OCI-LY1 (cell line): ENCODE measurements around the gene CBLN1.

ENCODE experiments used
- H2AFZ ChIP-seq: fragments of 200-600 bp; sonication (generic), shearing (Covaris generic); 2 replicates; pipeline ENCODE4 v1.6.0; 2014; ENCODE audit warnings: antibody characterized with exemption, mild to moderate bottlenecking, low read length
- H3F3A ChIP-seq: fragments of 200-600 bp; sonication (generic), shearing (Covaris generic); 2 replicates; pipeline ENCODE4 v1.6.0; 2014; ENCODE audit warnings: mild to moderate bottlenecking, antibody characterized with exemption, low read length, moderate library complexity; ENCODE audit not compliant: insufficient read depth
- H3K27ac ChIP-seq: fragments of 200-600 bp; sonication (generic); 2 replicates; pipeline ENCODE4 v1.5.1; 2014; ENCODE audit warnings: low read length, mixed run types, mild to moderate bottlenecking, low read depth; ENCODE audit not compliant: poor library complexity, severe bottlenecking
- H3K27me3 ChIP-seq: fragments of 200-600 bp; sonication (generic); 2 replicates; pipeline ENCODE4 v1.6.0; 2014; ENCODE audit warnings: antibody characterized with exemption, mild to moderate bottlenecking, low read length, moderate library complexity; ENCODE audit not compliant: insufficient read depth
- H3K36me3 ChIP-seq: fragments of 200-600 bp; sonication (generic); 2 replicates; pipeline ENCODE4 v1.6.1; 2014; ENCODE audit warnings: mild to moderate bottlenecking, antibody characterized with exemption, low read length, moderate library complexity, mixed read lengths; ENCODE audit not compliant: insufficient read depth
- H3K4me1 ChIP-seq: fragments of 200-600 bp; sonication (generic); 2 replicates; pipeline ENCODE4 v1.5.1; 2014; ENCODE audit warnings: mild to moderate bottlenecking, low read length, moderate library complexity; ENCODE audit not compliant: insufficient read depth, severe bottlenecking
- H3K4me2 ChIP-seq: fragments of 200-600 bp; sonication (generic), shearing (Covaris generic); 2 replicates; pipeline ENCODE4 v1.6.1; 2014; ENCODE audit warnings: low read length
- H3K4me3 ChIP-seq: fragments of 200-600 bp; sonication (generic); 2 replicates; pipeline ENCODE4 v1.5.1; 2014; ENCODE audit warnings: low read length, low read depth, mild to moderate bottlenecking, mixed read lengths; ENCODE audit not compliant: poor library complexity, severe bottlenecking
- H3K79me2 ChIP-seq: fragments of 200-600 bp; shearing (Covaris generic); 2 replicates; pipeline ENCODE4 v1.6.1; 2016; ENCODE audit warnings: mixed run types, low read length, mixed read lengths; ENCODE audit not compliant: insufficient read depth
- H3K9ac ChIP-seq: fragments of 200-600 bp; sonication (generic), shearing (Covaris generic); 2 replicates; pipeline ENCODE4 v1.6.1; 2014; ENCODE audit warnings: mild to moderate bottlenecking, low read length, mixed read lengths
- H3K9me2 ChIP-seq: fragments of 200-600 bp; sonication (generic), shearing (Covaris generic); 2 replicates; pipeline ENCODE4 v1.6.1; 2014; ENCODE audit warnings: low read depth, mild to moderate bottlenecking, low read length, mixed read lengths
- H3K9me3 ChIP-seq: fragments of 200-600 bp; shearing (Covaris generic); 2 replicates; pipeline ENCODE4 v1.6.1; 2014; ENCODE audit warnings: low read length, mixed read lengths
- H4K20me1 ChIP-seq: fragments of 200-600 bp; sonication (generic), shearing (Covaris generic); 2 replicates; pipeline ENCODE4 v1.6.0; 2016; ENCODE audit warnings: mild to moderate bottlenecking, low read length; ENCODE audit not compliant: insufficient read depth
- EZH2 ChIP-seq: fragments of 200-600 bp; sonication (generic), shearing (Covaris generic); IDR thresholded peaks from 2 replicates; pipeline ENCODE4 v1.8.0; 2017; ENCODE audit warnings: borderline replicate concordance, mixed run types, mild to moderate bottlenecking, antibody characterized with exemption, low read length, moderate library complexity, mixed read lengths
- TF ChIP-seq, protein P1 (sequence below): fragments of 200-600 bp; sonication (generic), shearing (Covaris generic); IDR thresholded peaks from 2 replicates; pipeline ENCODE4 v1.5.1; 2017; ENCODE audit warnings: mild to moderate bottlenecking, antibody characterized with exemption, low read length, moderate library complexity, mixed read lengths

Gene CBLN1

DNA sequence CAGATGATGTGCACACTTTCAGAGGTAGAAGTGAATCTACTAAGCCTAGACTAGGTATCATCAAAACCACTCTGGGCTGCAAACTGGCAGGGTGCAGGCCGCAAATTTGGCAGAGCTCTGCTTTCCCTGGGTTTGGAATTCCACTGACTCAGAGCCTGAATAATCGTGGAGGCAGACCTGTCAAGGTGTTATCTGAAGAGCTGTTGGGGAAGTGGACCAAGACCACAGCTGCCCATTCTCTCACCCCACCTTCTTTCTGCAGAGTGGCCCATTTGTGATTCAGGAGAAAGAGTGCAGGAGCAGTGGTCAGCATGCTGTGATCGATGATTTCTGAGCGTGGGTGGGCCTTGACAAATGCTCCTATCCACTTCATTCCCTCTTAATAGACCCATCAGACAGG, 45.8 kb upstream of the CBLN1 start:
- H3K4me1 ChIP-seq: no peaks in the 10 kb centered on the region
- H4K20me1 ChIP-seq: no peaks in the 10 kb centered on the region
- H3F3A ChIP-seq: no peaks in the 10 kb centered on the region
- no peak overlapping the region for H3K4me2 ChIP-seq
- no peaks in the 10 kb centered on the region for H3K36me3 ChIP-seq
- no peak overlapping the region for H2AFZ ChIP-seq
- H3K9me2 ChIP-seq: no peaks in the 10 kb centered on the region
- TF ChIP-seq EZH2: no peak
- no peak overlapping the region for H3K4me3 ChIP-seq
- no peak overlapping the region for H3K27ac ChIP-seq
- H3K9me3 ChIP-seq: no peaks in the 10 kb centered on the region
- H3K9ac ChIP-seq: no peak overlapping the region
- H3K79me2 ChIP-seq: no peaks in the 10 kb centered on the region
- no peaks in the 10 kb centered on the region for H3K27me3 ChIP-seq

DNA sequence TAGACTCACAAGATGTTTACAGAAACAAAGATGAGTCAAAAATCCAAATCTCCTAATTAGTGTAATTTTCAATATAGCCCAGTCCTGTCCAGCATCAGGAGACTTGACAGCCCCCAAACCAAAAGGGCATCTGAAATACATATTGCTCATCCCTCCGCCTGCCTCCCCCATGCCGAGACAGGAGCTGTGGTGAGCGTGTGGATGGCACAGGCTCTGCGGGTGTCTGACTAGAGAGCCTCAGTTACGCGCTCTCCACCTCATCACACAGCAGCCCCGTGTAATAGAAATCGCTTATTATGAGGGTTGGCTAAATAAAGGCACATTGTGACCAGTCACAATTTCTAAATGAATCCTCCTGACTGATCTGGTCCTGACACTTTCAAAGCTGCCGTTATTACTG, 43.1 kb upstream of the CBLN1 start:
- Histone ChIP-seq H3K9me3 (no peaks in the 10 kb centered on the region), H3K79me2 (no peaks in the 10 kb centered on the region), H4K20me1 (no peaks in the 10 kb centered on the region), H3K9ac (no peak overlapping the region), H3K4me3 (no peak overlapping the region), H3K4me2 (no peak overlapping the region), H3K36me3 (no peaks in the 10 kb centered on the region), H3K27me3 (no peaks in the 10 kb centered on the region), H2AFZ (no peak overlapping the region), H3K4me1 (no peaks in the 10 kb centered on the region), H3K27ac (no peak overlapping the region), H3K9me2 (no peaks in the 10 kb centered on the region), H3F3A (no peaks in the 10 kb centered on the region)
- no peak for TF ChIP-seq EZH2
- TF ChIP-seq, protein P1, sequence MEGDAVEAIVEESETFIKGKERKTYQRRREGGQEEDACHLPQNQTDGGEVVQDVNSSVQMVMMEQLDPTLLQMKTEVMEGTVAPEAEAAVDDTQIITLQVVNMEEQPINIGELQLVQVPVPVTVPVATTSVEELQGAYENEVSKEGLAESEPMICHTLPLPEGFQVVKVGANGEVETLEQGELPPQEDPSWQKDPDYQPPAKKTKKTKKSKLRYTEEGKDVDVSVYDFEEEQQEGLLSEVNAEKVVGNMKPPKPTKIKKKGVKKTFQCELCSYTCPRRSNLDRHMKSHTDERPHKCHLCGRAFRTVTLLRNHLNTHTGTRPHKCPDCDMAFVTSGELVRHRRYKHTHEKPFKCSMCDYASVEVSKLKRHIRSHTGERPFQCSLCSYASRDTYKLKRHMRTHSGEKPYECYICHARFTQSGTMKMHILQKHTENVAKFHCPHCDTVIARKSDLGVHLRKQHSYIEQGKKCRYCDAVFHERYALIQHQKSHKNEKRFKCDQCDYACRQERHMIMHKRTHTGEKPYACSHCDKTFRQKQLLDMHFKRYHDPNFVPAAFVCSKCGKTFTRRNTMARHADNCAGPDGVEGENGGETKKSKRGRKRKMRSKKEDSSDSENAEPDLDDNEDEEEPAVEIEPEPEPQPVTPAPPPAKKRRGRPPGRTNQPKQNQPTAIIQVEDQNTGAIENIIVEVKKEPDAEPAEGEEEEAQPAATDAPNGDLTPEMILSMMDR: no peak

DNA sequence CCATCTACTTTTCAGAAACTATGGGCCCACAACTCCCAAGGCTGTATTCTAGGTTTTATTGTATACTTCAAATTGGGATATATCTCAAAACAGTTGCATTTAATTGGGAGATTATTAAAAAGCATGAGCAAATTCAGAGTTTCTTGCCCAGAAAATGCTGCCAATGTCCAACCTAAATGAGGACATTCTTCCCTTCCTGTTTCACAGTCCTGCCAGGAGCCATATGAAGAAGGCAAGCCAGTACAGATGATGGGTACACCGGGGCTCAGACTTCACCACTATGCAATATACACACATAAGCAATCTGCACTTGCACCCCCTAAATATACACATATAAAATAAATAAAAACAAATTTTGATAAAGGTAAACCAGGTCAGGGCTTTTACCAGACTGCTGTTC, 34.0 kb upstream of the CBLN1 start:
- no peaks in the 10 kb centered on the region for H3K36me3 ChIP-seq
- H3K4me3 ChIP-seq: no peak overlapping the region
- no peaks in the 10 kb centered on the region for H3K79me2 ChIP-seq
- no peak for TF ChIP-seq EZH2
- TF ChIP-seq, protein P1: no peak
- no peaks in the 10 kb centered on the region for H3F3A ChIP-seq
- H4K20me1 ChIP-seq: no peaks in the 10 kb centered on the region
- no peak overlapping the region for H3K4me2 ChIP-seq
- H3K9ac ChIP-seq: no peak overlapping the region
- H2AFZ ChIP-seq: no peak overlapping the region
- H3K4me1 ChIP-seq: no peaks in the 10 kb centered on the region
- no peaks in the 10 kb centered on the region for H3K27me3 ChIP-seq
- no peaks in the 10 kb centered on the region for H3K9me2 ChIP-seq
- no peak overlapping the region for H3K27ac ChIP-seq
- no peaks in the 10 kb centered on the region for H3K9me3 ChIP-seq

DNA sequence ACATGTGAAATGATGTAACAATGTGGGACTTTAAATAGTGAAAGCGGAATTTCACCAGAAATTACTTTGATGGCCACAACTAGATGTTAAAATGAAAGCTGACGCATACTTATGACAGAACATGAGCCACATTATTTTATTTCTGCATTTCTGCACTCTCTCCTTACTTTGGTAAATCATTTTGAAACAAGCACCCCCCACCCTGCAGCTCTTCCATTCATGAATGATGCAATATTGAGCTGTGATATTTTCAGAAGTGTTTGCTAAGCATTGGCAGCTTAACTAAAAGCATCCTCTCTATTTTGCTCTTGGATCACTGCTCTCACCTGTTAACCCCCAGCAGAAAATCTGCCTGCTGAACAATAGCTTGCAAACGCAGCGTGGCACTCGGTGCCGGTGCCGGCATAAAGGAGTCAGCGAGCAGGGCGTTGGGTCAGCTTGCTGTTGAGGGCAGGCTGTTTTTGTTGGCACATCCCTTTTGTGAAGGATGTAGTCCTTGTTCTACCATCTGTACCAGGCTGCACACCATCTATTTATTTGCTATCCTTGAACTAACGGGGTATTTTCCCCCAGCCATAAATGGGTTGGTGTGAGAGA, 30.8 kb upstream of the CBLN1 start:
- Histone ChIP-seq H3K27me3 (no peaks in the 10 kb centered on the region), H2AFZ (no peak overlapping the region)

More for the DNA sequence above, 30.8 kb upstream of the CBLN1 start:
- Histone ChIP-seq H3K9ac (no peak overlapping the region), H3K27ac (no peak overlapping the region), H3K79me2 (no peaks in the 10 kb centered on the region), H3K36me3 (no peaks in the 10 kb centered on the region), H3K9me3 (no peaks in the 10 kb centered on the region), H3K4me1 (no peaks in the 10 kb centered on the region), H3F3A (no peaks in the 10 kb centered on the region), H4K20me1 (no peaks in the 10 kb centered on the region), H3K4me2 (no peak overlapping the region), H3K9me2 (no peaks in the 10 kb centered on the region), H3K4me3 (no peak overlapping the region)
- no peak for TF ChIP-seq EZH2
- TF ChIP-seq, protein P1: no peak
